Measurements from ENCODE around the gene PADI3. TPM values are rescaled to one million over a fixed set of nuclear protein-coding genes. Genes with fewer than 3 reads are reported as not detected.

The PADI3 gene
- polyA plus RNA-seq, 2 of the 4 experiments (the other 2 are of a cell fraction): 0.99 to 2.4 TPM

DNA sequence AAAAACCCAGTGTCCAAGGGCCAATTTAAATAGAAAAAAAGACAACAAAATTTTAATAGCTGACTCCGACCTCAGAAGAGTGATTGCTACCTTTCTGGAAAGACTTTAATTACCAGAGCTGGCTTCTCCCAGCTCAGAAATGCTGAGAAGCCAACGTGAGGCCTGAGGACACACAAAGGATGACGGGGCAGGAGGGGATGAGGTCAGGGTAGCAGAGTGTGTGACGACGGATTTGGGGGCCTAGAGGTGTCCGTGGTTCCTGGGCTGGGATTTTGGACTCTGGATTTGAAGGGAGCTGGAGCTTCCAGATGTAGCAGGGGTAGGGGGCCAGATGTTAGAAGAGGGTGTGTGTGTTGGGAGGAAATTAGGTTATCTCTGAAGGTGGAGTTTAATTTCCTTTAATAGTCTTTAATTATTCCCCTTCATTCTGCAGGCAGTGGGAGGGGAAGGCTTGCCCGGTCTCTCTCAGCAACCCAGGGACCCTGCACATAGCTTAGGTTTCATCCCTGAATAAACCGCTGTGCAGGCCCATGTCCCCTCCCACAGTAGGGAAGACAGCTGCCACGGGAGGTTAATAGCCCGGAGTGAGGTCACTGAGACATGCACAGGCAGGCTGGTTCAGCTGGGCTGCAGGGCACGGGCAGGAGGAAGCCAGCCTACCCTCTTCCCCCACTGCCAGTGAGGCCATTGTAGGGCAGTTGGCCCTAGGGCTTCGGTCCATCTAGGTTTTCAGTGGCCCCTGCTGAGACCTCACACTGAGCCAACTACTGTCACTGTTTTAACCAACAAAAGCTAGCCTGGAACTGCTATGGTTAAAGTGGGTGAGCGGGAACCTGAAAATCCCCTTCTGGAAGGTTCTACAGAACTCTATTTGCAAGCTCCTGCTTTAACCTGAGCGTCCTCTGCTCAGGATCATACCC lies 3.8 kb upstream of the PADI3 start:
- Histone ChIP-seq H3K27ac (peak overlapping the region in 1 of 2 experiments; percentile 66; a peak in 3 of 6 replicates), H3K4me1 (peaks cover 10% of the 10 kb centered on the region), H3K4me3 (no peak overlapping the region), H3K9me3 (no peaks in the 10 kb centered on the region), H3K4me2 (no peak overlapping the region)
- TF ChIP-seq ZNF302 (CRISPR knock-in tag; IDR thresholded peaks at IDR 0.05) (no peak), TP53 (CRISPR knock-in tag; IDR thresholded peaks at IDR 0.05) (no peak), FOSL2 (IDR thresholded peaks at IDR 0.05) (no peak), FOSL2 (CRISPR knock-in tag; IDR thresholded peaks at IDR 0.05) (no peak), FOSB (CRISPR knock-in tag; IDR thresholded peaks at IDR 0.05) (no peak), HOXB13 (CRISPR knock-in tag; IDR thresholded peaks at IDR 0.05; ENCODE audit: low read depth) (no peak), CBX8 (IDR thresholded peaks at IDR 0.05) (no peak), FOXS1 (CRISPR knock-in tag; IDR thresholded peaks at IDR 0.05) (no peak), NPAS2 (CRISPR knock-in tag; IDR thresholded peaks at IDR 0.05; ENCODE audit: borderline replicate concordance) (no peak)
- TF ChIP-seq, protein P1, sequence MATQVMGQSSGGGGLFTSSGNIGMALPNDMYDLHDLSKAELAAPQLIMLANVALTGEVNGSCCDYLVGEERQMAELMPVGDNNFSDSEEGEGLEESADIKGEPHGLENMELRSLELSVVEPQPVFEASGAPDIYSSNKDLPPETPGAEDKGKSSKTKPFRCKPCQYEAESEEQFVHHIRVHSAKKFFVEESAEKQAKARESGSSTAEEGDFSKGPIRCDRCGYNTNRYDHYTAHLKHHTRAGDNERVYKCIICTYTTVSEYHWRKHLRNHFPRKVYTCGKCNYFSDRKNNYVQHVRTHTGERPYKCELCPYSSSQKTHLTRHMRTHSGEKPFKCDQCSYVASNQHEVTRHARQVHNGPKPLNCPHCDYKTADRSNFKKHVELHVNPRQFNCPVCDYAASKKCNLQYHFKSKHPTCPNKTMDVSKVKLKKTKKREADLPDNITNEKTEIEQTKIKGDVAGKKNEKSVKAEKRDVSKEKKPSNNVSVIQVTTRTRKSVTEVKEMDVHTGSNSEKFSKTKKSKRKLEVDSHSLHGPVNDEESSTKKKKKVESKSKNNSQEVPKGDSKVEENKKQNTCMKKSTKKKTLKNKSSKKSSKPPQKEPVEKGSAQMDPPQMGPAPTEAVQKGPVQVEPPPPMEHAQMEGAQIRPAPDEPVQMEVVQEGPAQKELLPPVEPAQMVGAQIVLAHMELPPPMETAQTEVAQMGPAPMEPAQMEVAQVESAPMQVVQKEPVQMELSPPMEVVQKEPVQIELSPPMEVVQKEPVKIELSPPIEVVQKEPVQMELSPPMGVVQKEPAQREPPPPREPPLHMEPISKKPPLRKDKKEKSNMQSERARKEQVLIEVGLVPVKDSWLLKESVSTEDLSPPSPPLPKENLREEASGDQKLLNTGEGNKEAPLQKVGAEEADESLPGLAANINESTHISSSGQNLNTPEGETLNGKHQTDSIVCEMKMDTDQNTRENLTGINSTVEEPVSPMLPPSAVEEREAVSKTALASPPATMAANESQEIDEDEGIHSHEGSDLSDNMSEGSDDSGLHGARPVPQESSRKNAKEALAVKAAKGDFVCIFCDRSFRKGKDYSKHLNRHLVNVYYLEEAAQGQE (IDR thresholded peaks at IDR 0.05): no peak
- POLR2A ChIA-PET: no interaction called here
- ATAC-seq (no peak), FAIRE-seq (no peak), DNase-seq (ENCODE audit: low read depth in 1 of 2, low spot score in 1 of 2) (no peak)
- CTCF ChIA-PET: interaction anchor here (0.8 to 10.2 kb wide), 10 partner anchors 10 to 187 kb away, joined by 3 to 104 read pairs (median 6); no protein-coding TSS in a partner anchor
- WGBS (ENCODE audit: missing lambda C conversion rate): 83% methylated on average over 10 of the region's 14 CpGs

DNA sequence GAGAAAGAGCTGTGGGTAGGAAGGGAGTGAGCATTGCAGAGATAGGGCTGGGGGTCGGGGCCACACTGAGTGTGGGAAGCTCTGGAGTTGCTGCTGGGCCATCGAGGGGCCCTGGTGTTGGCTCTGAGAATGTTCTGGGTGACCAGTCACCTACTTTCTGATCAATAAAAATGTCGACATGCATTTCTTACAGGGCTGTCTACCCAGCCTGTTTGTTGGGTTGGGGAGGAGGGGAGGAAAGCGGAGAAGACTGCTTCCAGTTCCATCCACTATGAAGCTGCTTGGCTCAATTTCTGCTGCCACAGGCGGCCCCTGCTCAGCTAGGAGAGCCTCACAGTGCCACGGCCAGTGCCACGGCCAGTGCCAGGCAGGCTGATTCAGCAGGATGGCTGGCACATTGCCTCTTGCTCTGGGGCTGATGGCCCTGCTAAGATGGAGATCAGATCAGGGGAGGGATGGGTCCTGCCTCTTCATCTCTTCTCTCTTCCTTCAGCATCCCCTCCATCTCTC lies 3.0 kb upstream of the PADI3 start:
- Histone ChIP-seq H3K4me1 (peaks cover 18% of the 10 kb centered on the region), H3K27ac (peak overlapping the region in 1 of 2 experiments; percentile 66; a peak in 4 of 6 replicates), H3K4me2 (no peak overlapping the region), H3K9me3 (no peaks in the 10 kb centered on the region), H3K4me3 (no peak overlapping the region)
- ATAC-seq (no peak), FAIRE-seq (no peak), DNase-seq (ENCODE audit: low read depth in 1 of 2, low spot score in 1 of 2) (no peak)
- TF ChIP-seq, protein P2, sequence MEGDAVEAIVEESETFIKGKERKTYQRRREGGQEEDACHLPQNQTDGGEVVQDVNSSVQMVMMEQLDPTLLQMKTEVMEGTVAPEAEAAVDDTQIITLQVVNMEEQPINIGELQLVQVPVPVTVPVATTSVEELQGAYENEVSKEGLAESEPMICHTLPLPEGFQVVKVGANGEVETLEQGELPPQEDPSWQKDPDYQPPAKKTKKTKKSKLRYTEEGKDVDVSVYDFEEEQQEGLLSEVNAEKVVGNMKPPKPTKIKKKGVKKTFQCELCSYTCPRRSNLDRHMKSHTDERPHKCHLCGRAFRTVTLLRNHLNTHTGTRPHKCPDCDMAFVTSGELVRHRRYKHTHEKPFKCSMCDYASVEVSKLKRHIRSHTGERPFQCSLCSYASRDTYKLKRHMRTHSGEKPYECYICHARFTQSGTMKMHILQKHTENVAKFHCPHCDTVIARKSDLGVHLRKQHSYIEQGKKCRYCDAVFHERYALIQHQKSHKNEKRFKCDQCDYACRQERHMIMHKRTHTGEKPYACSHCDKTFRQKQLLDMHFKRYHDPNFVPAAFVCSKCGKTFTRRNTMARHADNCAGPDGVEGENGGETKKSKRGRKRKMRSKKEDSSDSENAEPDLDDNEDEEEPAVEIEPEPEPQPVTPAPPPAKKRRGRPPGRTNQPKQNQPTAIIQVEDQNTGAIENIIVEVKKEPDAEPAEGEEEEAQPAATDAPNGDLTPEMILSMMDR (IDR thresholded peaks at IDR 0.05): no peak
- no peak for TF ChIP-seq HDAC2 (IDR thresholded peaks at IDR 0.05)
- no peak for TF ChIP-seq JUNB (IDR thresholded peaks at IDR 0.05)
- 79% methylated on average over 7 of the region's 7 CpGs for WGBS (ENCODE audit: missing lambda C conversion rate)
- CTCF ChIA-PET: interaction anchor here (0.9 to 10.2 kb wide), 9 partner anchors 11 to 186 kb away, joined by 3 to 104 read pairs (median 6); no protein-coding TSS in a partner anchor
- POLR2A ChIA-PET: interaction anchor here (0.7 kb wide), 1 partner anchor 124 kb away, joined by 3 read pairs; no protein-coding TSS in a partner anchor

DNA sequence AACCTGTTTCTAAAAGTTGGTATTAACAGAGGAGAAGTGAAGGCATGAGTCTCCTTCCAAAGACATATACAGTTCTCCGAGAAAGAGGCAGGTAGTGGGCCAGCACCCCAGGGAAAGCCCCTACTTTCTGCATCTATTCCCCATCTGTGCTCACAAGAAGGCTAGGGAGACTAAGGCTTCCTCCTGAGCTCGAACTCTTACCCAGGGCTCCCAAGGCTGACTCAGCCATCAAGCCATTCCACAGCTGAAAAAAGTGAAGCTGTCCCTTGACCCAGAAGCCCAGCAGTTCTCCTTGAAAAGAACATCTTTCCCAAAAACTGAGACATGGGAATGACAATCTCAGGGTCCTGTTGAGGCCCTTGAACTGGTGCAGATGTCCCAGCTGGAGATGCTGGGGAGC lies 1.9 kb upstream of the PADI3 start:
- no peak overlapping the region for H3K4me2 ChIP-seq
- ATAC-seq: no peak
- no peak for FAIRE-seq
- peaks cover 29% of the 10 kb centered on the region for H3K4me1 ChIP-seq
- H3K27ac ChIP-seq: peak overlapping the region in 1 of 2 experiments; percentile 66; a peak in 4 of 6 replicates
- CTCF ChIA-PET: interaction anchor here (0.9 to 10.2 kb wide), 6 partner anchors 12 to 121 kb away, joined by 3 to 104 read pairs (median 17); no protein-coding TSS in a partner anchor
- no peak overlapping the region for H3K4me3 ChIP-seq
- no peak for DNase-seq (ENCODE audit: low read depth in 1 of 2, low spot score in 1 of 2)
- no peaks in the 10 kb centered on the region for H3K9me3 ChIP-seq
- 85% methylated on average over 2 of the region's 2 CpGs for WGBS (ENCODE audit: missing lambda C conversion rate)
- POLR2A ChIA-PET: interaction anchor here (0.7 kb wide), 1 partner anchor 125 kb away, joined by 3 read pairs; no protein-coding TSS in a partner anchor
- no peak for TF ChIP-seq CHD4 (IDR thresholded peaks at IDR 0.05; ENCODE audit: borderline replicate concordance)
- no peak for TF ChIP-seq ZFP36 (IDR thresholded peaks at IDR 0.05; ENCODE audit: borderline replicate concordance, partially characterized antibody)
- TF ChIP-seq HEYL (CRISPR knock-in tag; IDR thresholded peaks at IDR 0.05): no peak
- TF ChIP-seq, protein P3, sequence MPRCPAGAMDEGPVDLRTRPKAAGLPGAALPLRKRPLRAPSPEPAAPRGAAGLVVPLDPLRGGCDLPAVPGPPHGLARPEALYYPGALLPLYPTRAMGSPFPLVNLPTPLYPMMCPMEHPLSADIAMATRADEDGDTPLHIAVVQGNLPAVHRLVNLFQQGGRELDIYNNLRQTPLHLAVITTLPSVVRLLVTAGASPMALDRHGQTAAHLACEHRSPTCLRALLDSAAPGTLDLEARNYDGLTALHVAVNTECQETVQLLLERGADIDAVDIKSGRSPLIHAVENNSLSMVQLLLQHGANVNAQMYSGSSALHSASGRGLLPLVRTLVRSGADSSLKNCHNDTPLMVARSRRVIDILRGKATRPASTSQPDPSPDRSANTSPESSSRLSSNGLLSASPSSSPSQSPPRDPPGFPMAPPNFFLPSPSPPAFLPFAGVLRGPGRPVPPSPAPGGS (IDR thresholded peaks at IDR 0.05): no peak
- no peak for TF ChIP-seq RCOR1 (IDR thresholded peaks at IDR 0.05; ENCODE audit: low read depth, low read length)
- TF ChIP-seq BHLHE40 (IDR thresholded peaks at IDR 0.05; ENCODE audit: low read depth, low read length): no peak
- TF ChIP-seq ZNF302 (CRISPR knock-in tag; IDR thresholded peaks at IDR 0.05): no peak
- TF ChIP-seq, protein P2 (IDR thresholded peaks at IDR 0.05): no peak
- no peak for TF ChIP-seq FOXS1 (CRISPR knock-in tag; IDR thresholded peaks at IDR 0.05)
- no peak for TF ChIP-seq HOXB5 (CRISPR knock-in tag; IDR thresholded peaks at IDR 0.05)
- TF ChIP-seq MYC (IDR thresholded peaks at IDR 0.05; ENCODE audit: borderline replicate concordance, low read length): no peak
- TF ChIP-seq, protein P4, sequence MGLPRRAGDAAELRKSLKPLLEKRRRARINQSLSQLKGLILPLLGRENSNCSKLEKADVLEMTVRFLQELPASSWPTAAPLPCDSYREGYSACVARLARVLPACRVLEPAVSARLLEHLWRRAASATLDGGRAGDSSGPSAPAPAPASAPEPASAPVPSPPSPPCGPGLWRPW (IDR thresholded peaks at IDR 0.05): no peak

Data from A549 (cell line).